HL-60/S4 treated with retinoic acid at 250 ng/mL for 4 days and 3 days (cell line): Measurements from ENCODE around the gene PEX14.

Experiments used
- in situ Hi-C: fragments of 300-500 bp; cut with MboI; formaldehyde crosslinking; loops from 2 replicates; pipeline ENCODE4 v1.7.0; 2022; ENCODE audit warnings: low sequenced_read_pairs

PEX14 gene

GRCh38 chr1:10613861-10614260, 139.1 kb downstream of the PEX14 start:
- in situ Hi-C loops: no loop called here

DNA sequence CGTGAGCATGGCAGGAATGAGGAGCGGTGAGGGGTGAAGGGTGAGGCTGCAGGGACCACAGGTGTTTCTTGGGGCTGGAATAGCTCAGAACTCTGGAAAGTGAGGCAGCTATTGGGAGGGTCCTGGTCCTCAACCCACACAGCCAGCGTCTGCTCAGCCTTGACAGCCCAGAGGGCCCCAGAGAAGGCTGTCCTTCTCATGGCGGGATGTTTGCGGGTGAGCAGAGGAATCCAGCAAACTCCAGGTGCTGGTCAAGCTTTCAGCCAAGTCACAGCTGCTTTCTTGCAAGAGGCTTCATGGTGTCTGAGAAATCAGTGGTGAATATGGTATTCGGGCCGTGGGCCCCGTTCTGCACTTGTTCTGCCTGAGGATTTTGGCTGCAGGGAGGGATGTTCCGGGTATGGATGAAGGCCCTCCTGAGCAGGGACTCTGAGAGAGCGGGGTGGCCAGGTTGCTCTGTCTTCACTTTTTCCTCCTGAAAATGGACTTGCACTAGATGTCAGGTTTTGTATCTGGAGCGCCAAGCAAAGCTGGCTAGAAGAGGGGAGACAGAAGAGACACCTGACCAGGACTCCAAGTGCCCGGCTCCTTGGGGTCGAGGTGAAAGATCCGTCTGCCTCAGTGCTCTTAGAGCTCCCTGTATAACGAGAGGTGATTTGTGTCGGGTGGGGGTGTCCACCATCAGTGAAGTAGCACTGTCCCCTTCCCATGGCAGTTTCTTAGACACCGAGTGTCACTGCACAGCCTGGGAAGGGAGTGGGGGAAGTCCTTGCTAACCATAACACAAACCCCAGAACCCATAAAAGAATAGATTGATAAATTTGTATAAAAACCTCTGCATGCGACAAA, 139.9 kb downstream of the PEX14 start:
- in situ Hi-C loops: no loop called here

DNA sequence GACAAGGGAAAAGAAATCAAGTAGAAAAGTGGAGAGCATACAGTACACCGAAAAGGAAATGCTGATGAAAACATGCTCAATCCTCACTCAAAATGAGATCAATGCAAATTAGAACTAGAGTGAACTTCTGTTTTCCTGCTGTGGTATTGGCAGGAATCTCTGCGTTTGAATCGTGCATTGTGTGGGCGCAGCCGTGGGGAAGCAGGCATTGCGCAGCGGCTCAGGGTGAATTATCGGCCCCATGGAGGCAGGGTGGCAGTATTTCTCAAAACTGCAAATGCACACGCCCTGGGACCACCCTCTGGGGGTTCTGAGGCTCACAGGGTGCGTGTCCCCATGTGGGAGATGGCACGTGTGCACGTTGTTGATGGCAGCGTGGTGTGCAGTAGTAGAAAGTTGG, 140.6 kb downstream of the PEX14 start:
- in situ Hi-C loops: no loop called here

GRCh38 chr1:10615932-10616671, 141.4 kb downstream of the PEX14 start:
- in situ Hi-C loops: no loop called here

GRCh38 chr1:10616696-10617095, 141.9 kb downstream of the PEX14 start:
- in situ Hi-C loops: no loop called here

- in situ Hi-C loops: no loop called here
Observed at GRCh38 chr1:10617318-10617717, 142.6 kb downstream of the PEX14 start.

- in situ Hi-C loops: no loop called here
Observed at GRCh38 chr1:10617931-10618885, 143.5 kb downstream of the PEX14 start.

DNA sequence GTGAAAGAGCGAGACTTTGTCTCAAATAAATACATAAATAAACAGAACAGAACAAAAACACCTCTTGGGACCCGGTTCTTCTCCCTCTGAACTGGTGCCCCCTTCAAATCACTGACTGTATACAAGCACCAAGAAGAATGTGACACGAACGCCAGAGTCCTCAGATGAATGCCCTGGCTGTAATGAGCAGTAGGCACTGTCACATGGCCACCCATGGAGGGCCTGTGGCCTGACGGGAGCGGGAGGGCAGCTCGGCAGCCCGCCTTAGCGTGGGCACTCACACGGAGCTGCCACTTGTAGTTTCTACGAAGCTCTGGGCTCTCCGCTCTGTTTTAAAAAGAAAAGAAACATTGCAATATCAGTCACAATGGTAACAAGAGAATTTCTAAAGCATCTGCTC, 146.0 kb downstream of the PEX14 start:
- in situ Hi-C loops: no loop called here

GRCh38 chr1:10621906-10622305, 147.2 kb downstream of the PEX14 start:
- in situ Hi-C loops: no loop called here

DNA sequence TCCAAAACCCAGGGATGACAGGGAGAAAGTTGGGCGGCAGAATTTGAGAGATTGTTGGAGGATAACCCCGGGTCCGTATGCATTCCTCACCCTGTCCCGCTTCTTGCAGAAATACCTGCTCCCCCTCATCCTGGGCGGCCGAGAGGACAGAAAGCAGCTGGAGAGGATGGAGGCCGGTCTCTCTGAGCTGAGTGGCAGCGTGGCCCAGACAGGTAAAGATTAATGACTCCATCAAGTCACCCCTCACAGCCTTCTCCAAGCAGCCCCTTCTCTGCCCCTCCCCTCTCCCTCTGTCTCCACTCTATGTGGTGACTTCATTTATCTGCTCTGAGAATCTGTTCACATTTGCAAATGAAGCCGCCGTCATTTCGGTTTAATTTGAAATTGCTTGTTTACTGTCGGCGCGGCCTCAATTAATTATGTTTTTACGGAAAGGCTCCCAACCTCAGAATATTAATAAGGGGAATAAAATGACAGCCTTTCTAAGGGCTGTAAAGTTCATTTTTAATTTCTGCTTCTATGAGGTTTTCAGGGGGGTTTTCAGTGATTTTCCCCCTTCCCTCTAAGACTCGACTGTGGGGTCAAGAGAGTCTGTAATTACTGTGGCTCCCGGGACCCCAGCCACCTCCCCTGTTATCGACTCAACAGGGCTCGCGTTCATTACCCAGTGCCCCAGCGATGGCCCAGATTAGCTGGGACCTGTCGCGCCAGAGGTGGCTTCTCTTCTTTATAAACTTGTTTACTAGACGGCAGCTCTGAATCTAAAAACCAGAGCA, 148.3 kb downstream of the PEX14 start:
- in situ Hi-C loops: no loop called here

GRCh38 chr1:10623686-10624145, 149.0 kb downstream of the PEX14 start:
- in situ Hi-C loops: no loop called here

DNA sequence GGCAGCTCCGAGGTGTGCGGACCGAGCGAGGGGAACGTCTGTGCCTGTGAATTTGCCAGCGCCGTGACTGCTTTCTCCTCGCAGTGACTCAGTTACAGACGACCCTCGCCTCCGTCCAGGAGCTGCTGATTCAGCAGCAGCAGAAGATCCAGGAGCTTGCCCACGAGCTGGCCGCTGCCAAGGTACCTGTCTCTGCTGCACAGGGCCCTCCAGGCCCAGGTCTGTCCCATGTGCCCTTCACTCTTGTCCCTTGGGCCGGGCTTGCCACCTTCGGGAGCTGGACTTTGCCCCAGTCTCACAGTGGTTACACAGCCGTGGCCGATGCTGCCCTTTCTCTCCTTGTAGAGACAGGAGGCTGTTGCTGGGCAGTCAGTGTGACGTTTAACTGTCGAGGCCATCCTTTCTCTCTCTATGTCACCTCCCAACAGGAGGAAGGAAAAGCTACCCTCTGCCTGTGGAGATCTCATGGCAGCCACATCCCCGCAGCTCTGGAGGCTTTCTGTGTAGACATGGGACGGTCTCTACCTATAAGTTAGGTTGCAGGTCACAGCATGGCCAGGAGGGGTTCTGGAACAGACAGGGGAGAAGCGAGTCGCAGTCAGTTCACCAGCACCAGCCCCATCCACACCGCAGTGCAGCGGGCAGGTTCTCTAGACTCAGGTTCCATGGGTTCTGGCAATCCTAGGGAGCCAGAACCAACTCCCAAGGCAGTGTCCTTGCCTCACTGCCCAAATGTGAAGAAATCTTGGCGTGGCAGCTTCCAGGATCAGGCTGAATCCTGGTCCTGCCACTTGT, 149.7 kb downstream of the PEX14 start:
- in situ Hi-C loops: no loop called here

- in situ Hi-C loops: no loop called here
Observed at GRCh38 chr1:10625076-10625475, 150.3 kb downstream of the PEX14 start.

DNA sequence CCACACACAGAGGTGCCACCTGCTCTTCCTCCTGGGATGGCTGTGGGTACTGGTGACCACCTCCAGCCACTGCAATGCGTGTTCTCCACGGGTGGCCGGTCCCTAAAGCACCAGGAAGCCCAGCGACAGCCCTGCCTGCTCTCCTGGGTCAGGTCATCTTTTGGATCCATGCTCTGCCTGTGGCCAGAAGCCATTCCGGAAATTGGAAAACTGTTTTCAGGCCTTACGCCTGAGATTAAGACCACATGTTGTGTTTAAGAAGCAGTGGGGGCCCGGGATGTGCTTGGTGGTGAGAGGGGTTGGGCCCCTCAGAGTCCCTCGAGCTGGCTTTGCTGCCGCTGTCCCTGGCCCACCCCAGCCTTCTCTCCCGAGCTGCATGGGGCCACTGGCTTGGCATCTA, 150.8 kb downstream of the PEX14 start:
- in situ Hi-C loops: no loop called here

- in situ Hi-C loops: no loop called here
Observed at GRCh38 chr1:10626131-10626731, 151.5 kb downstream of the PEX14 start.

DNA sequence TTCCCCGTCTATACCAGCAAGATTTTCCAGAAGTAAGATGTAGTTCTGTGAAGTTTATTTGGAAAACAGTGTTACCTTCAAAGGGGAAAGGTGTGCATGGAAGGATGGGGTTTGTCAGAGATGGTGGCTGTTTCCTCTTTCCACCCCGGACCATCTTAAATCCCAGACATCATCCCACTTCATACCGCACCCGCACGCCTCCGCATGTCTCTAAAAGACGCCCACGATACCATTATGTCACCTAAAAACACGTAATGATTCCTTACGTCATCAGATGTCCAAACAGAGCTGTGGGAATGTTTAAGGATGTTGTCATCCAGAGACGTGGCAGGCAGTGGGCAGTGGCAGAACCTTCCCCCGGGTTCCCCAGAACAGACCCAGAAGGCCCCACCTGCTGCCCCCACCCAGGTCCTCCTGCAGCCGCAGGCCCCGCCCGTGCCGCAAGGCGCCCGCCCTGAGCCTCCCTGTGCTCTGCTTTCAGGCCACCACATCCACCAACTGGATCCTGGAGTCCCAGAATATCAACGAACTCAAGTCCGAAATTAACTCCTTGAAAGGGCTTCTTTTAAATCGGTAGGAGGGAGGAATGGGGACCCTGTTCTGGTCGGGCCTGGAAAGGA, 152.2 kb downstream of the PEX14 start:
- in situ Hi-C loops: no loop called here

DNA sequence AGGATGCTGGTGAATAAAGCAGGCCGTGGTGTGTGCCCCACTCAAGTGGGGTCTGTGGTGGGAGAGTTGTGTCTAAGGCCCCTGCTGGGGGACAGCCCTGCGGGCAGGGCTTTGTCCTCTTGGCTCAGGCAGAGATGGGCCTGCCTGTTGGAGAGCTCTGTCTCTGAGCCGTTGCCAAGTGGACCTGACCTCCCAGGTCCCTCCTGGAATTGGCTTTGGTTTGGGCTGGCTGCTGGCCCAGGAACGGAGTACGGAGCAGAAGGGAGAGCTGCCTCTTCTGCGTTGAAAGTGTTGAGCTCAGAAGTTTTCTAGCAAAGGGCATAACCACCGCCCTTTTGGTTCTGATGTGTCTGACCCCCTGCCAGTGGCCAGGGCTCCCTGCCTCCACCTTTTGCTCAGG, 153.9 kb downstream of the PEX14 start:
- in situ Hi-C loops: no loop called here

GRCh38 chr1:10629091-10629815, 154.5 kb downstream of the PEX14 start:
- in situ Hi-C loops: no loop called here
